HG02973 (cell line): Measurements from ENCODE around the gene MXD4.

Experiments used
- ATAC-seq: cut with Tn5 transposase; IDR thresholded peaks from one replicate; pipeline ENCODE4 v1.9.1; 2021; ENCODE audit warnings: moderate library complexity; ENCODE audit not compliant: unreplicated experiment

MXD4 gene

GRCh38 chr4:2261853-2262144 is at the start of gene MXD4:
Gene MXD4, minus strand, starts transcription at chr4:2262109. Its CDS starts 129 bp downstream, at chr4:2261980.
- peak; percentile 4 for ATAC-seq

- no peak for ATAC-seq
These were observed 45.0 kb upstream of the MXD4 start for GRCh38 chr4:2306773-2307410.

GRCh38 chr4:2305766-2306501 is 44.0 kb upstream of the MXD4 start:
- no peak for ATAC-seq

GRCh38 chr4:2304877-2305561 is 43.1 kb upstream of the MXD4 start:
- no peak for ATAC-seq

- ATAC-seq, result no peak
These were observed 42.5 kb upstream of the MXD4 start for GRCh38 chr4:2304321-2304876.

GRCh38 chr4:2303686-2304320 is 41.9 kb upstream of the MXD4 start:
- no peak for ATAC-seq

- ATAC-seq, result no peak
These were observed 41.3 kb upstream of the MXD4 start for GRCh38 chr4:2303121-2303685.

- ATAC-seq, result no peak
These were observed 40.6 kb upstream of the MXD4 start for GRCh38 chr4:2302387-2303119.

GRCh38 chr4:2301806-2302205 is 39.9 kb upstream of the MXD4 start:
- no peak for ATAC-seq

- ATAC-seq, result no peak
These were observed 39.3 kb upstream of the MXD4 start for GRCh38 chr4:2301225-2301642.

GRCh38 chr4:2300431-2301224 is 38.7 kb upstream of the MXD4 start:
- no peak for ATAC-seq

GRCh38 chr4:2299794-2300193 is 37.9 kb upstream of the MXD4 start:
- ATAC-seq, result no peak

- ATAC-seq, result no peak
These were observed 36.7 kb upstream of the MXD4 start for GRCh38 chr4:2298532-2298991.

GRCh38 chr4:2297606-2298531 is 36.0 kb upstream of the MXD4 start:
- no peak for ATAC-seq

- no peak for ATAC-seq
These were observed 35.0 kb upstream of the MXD4 start for GRCh38 chr4:2296631-2297601.

GRCh38 chr4:2295900-2296442 is 34.1 kb upstream of the MXD4 start:
- no peak for ATAC-seq

GRCh38 chr4:2295500-2295899 is 33.6 kb upstream of the MXD4 start:
- no peak for ATAC-seq
